RWPE2 (cell line): ENCODE results near the gene NPIPA8.
"Not testable (repeated sequence)": the region's sequence is repeated elsewhere in the genome, so short reads cannot be mapped to it uniquely, and the experiment has no call there.

Experiments used
- ATAC-seq: fragments of 200-7000 bp; cut with Tn5 transposase; 3 replicates; pipeline ENCODE4 v1.9.1; 2021; ENCODE audit warnings: low read depth
- DNase-seq: peaks from one replicate; pipeline ENCODE4 v3.0.0-alpha.2; 2020; ENCODE audit warnings: low spot score
- H3K27ac ChIP-seq: fragments of 450-650 bp; 2 replicates; pipeline ENCODE4 v1.5.1; 2017; ENCODE audit warnings: mild to moderate bottlenecking; ENCODE audit not compliant: poor library complexity, severe bottlenecking
- H3K27me3 ChIP-seq: fragments of 250-450 bp; sonication (Bioruptor Pico); 2 replicates; pipeline ENCODE4 v1.5.1; 2021; ENCODE audit warnings: mild to moderate bottlenecking, moderate library complexity; ENCODE audit not compliant: insufficient read depth, poor library complexity, severe bottlenecking
- H3K36me3 ChIP-seq: fragments of 250-450 bp; sonication (Bioruptor Pico); 2 replicates; pipeline ENCODE4 v1.5.1; 2020; ENCODE audit warnings: low read depth, mild to moderate bottlenecking, moderate library complexity
- H3K4me1 ChIP-seq: fragments of 250-450 bp; sonication (Bioruptor Pico); 2 replicates; pipeline ENCODE4 v1.5.1; 2021; ENCODE audit warnings: mild to moderate bottlenecking, moderate library complexity; ENCODE audit not compliant: insufficient read depth, poor library complexity, severe bottlenecking
- H3K4me3 ChIP-seq: fragments of 250-450 bp; sonication (Bioruptor Pico); 2 replicates; pipeline ENCODE4 v1.5.1; 2021; ENCODE audit warnings: mild to moderate bottlenecking, moderate library complexity; ENCODE audit not compliant: severe bottlenecking
- H3K9me3 ChIP-seq: fragments of 250-450 bp; sonication (Bioruptor Pico); 2 replicates; pipeline ENCODE4 v1.5.1; 2021; ENCODE audit warnings: mild to moderate bottlenecking, moderate library complexity; ENCODE audit not compliant: severe bottlenecking

The NPIPA8 gene

GRCh38 chr16:18309159-18309558 is 27.4 kb downstream of the NPIPA8 start:
- H3K36me3 ChIP-seq, H3K9me3 ChIP-seq, ATAC-seq, H3K4me3 ChIP-seq, DNase-seq, H3K27me3 ChIP-seq, H3K4me1 ChIP-seq, H3K27ac ChIP-seq: not testable (repeated sequence)

GRCh38 chr16:18307241-18307640 is 29.3 kb downstream of the NPIPA8 start:
- not testable (repeated sequence) for H3K36me3 ChIP-seq, ATAC-seq, H3K4me3 ChIP-seq, H3K4me1 ChIP-seq, H3K27me3 ChIP-seq, H3K27ac ChIP-seq, H3K9me3 ChIP-seq, DNase-seq

GRCh38 chr16:18306066-18306465 is 30.5 kb downstream of the NPIPA8 start:
- ATAC-seq, H3K4me1 ChIP-seq, H3K27me3 ChIP-seq, H3K27ac ChIP-seq, H3K36me3 ChIP-seq, DNase-seq, H3K4me3 ChIP-seq, H3K9me3 ChIP-seq: not testable (repeated sequence)

- H3K36me3 ChIP-seq, H3K4me3 ChIP-seq, H3K4me1 ChIP-seq, H3K9me3 ChIP-seq, H3K27ac ChIP-seq, DNase-seq, H3K27me3 ChIP-seq, ATAC-seq: not testable (repeated sequence)
Observed at GRCh38 chr16:18303059-18303706, 33.4 kb downstream of the NPIPA8 start.

GRCh38 chr16:18297714-18298113 is 38.8 kb downstream of the NPIPA8 start:
- not testable (repeated sequence) for H3K27me3 ChIP-seq, H3K36me3 ChIP-seq, H3K4me1 ChIP-seq, DNase-seq, ATAC-seq, H3K4me3 ChIP-seq, H3K27ac ChIP-seq, H3K9me3 ChIP-seq

- not testable (repeated sequence) for H3K36me3 ChIP-seq, DNase-seq, H3K4me3 ChIP-seq, H3K27ac ChIP-seq, H3K27me3 ChIP-seq, H3K4me1 ChIP-seq, H3K9me3 ChIP-seq, ATAC-seq
Observed at GRCh38 chr16:18296931-18297330, 39.6 kb downstream of the NPIPA8 start.

- H3K27ac ChIP-seq, DNase-seq, H3K27me3 ChIP-seq, ATAC-seq, H3K36me3 ChIP-seq, H3K4me1 ChIP-seq, H3K4me3 ChIP-seq, H3K9me3 ChIP-seq: not testable (repeated sequence)
Observed at GRCh38 chr16:18294371-18294770, 42.2 kb downstream of the NPIPA8 start.

GRCh38 chr16:18293337-18293956 is 43.1 kb downstream of the NPIPA8 start:
- not testable (repeated sequence) for H3K27me3 ChIP-seq, H3K4me1 ChIP-seq, H3K9me3 ChIP-seq, ATAC-seq, H3K4me3 ChIP-seq, H3K36me3 ChIP-seq, DNase-seq, H3K27ac ChIP-seq

- H3K4me1 ChIP-seq, DNase-seq: not testable (repeated sequence)
Observed at GRCh38 chr16:18290959-18291358, 45.6 kb downstream of the NPIPA8 start.

GRCh38 chr16:18286342-18286741 is 50.2 kb downstream of the NPIPA8 start:
- H3K4me1 ChIP-seq, H3K4me3 ChIP-seq, H3K27ac ChIP-seq, H3K36me3 ChIP-seq, DNase-seq, H3K9me3 ChIP-seq, ATAC-seq, H3K27me3 ChIP-seq: not testable (repeated sequence)

More at GRCh38 chr16:18290959-18291358, 45.6 kb downstream of the NPIPA8 start:
- H3K27ac ChIP-seq, H3K36me3 ChIP-seq, H3K27me3 ChIP-seq, H3K9me3 ChIP-seq, ATAC-seq, H3K4me3 ChIP-seq: not testable (repeated sequence)

- H3K4me1 ChIP-seq, H3K36me3 ChIP-seq, H3K4me3 ChIP-seq, ATAC-seq, DNase-seq, H3K27me3 ChIP-seq, H3K9me3 ChIP-seq, H3K27ac ChIP-seq: not testable (repeated sequence)
Observed at GRCh38 chr16:18280319-18280718, 56.2 kb downstream of the NPIPA8 start.

- DNase-seq, H3K27ac ChIP-seq, ATAC-seq, H3K4me1 ChIP-seq, H3K36me3 ChIP-seq, H3K9me3 ChIP-seq, H3K27me3 ChIP-seq, H3K4me3 ChIP-seq: not testable (repeated sequence)
Observed at GRCh38 chr16:18276756-18277155, 59.8 kb downstream of the NPIPA8 start.
